IMR-90 (cell line): Measurements from ENCODE around the gene POLR2F. TPM values are rescaled to one million over a fixed set of nuclear protein-coding genes. Genes with fewer than 3 reads are reported as not detected.

Experiments
- ATAC-seq: fragments of 200-7000 bp; cut with Tn5 transposase; 2 replicates; pipeline ENCODE4 v1.9.1; 2020; ENCODE audit warnings: low read depth, mild to moderate bottlenecking, moderate library complexity
- BruUV-seq: library from RNA; stranded (reverse); fragments of 400-500 nt; replicated peaks from 2 replicates; lab custom pipeline; 2021; lab: Mats Ljungman, UMichigan
- CTCF ChIA-PET: fragments of 300-600 bp; formaldehyde crosslinking; extraction: SDS; loops from one replicate; lab custom pipeline; 2021; ENCODE audit warnings: antibody characterized with exemption; lab: Yijun Ruan, JAX
- POLR2A ChIA-PET: fragments of 300-600 bp; sonication (Branson Sonifier 250); formaldehyde crosslinking; loops from one replicate; lab custom pipeline; 2022; ENCODE audit warnings: antibody characterized with exemption; ENCODE audit not compliant: unreplicated experiment; lab: Charles Lee
- DNase-seq: peaks from one replicate; pipeline ENCODE4 v3.0.0; 2013
- H2AFZ ChIP-seq: replicated peaks from 2 replicates; pipeline ENCODE3; 2013; ENCODE audit warnings: low read length, mild to moderate bottlenecking; ENCODE audit not compliant: poor library complexity
- H2AK5ac ChIP-seq: 2 replicates; pipeline ENCODE4 v1.6.1; 2013; ENCODE audit warnings: low read depth, low read length, inconsistent platforms
- H2AK9ac ChIP-seq: replicated peaks from 2 replicates; pipeline ENCODE3; 2013; ENCODE audit warnings: mild to moderate bottlenecking, low read depth, low read length, moderate library complexity; ENCODE audit not compliant: poor library complexity
- H2BK120ac ChIP-seq: 2 replicates; pipeline ENCODE4 v1.6.1; 2013; ENCODE audit warnings: low read depth, low read length, inconsistent platforms
- H2BK15ac ChIP-seq: 3 replicates; pipeline ENCODE4 v1.6.1; 2013; ENCODE audit warnings: low read depth, low read length, inconsistent platforms
- H2BK20ac ChIP-seq: 2 replicates; pipeline ENCODE4 v1.6.1; 2013; ENCODE audit warnings: low read depth, mild to moderate bottlenecking, inconsistent platforms, low read length, moderate library complexity
- H2BK5ac ChIP-seq: 2 replicates; pipeline ENCODE4 v1.6.1; 2013; ENCODE audit warnings: mild to moderate bottlenecking, low read depth, low read length, inconsistent platforms; ENCODE audit not compliant: poor library complexity, severe bottlenecking
- H3K14ac ChIP-seq: replicated peaks from 2 replicates; pipeline ENCODE4 v1.6.1; 2013; ENCODE audit warnings: low read depth, low read length, inconsistent platforms
- H3K18ac ChIP-seq: 2 replicates; pipeline ENCODE4 v1.6.1; 2013; ENCODE audit warnings: low read depth, low read length, control low read depth
- H3K23ac ChIP-seq: 2 replicates; pipeline ENCODE4 v1.6.1; 2013; ENCODE audit warnings: low read depth, low read length, inconsistent platforms
- H3K27ac ChIP-seq: 2 replicates; pipeline ENCODE4 v1.5.1; 2013; ENCODE audit warnings: mild to moderate bottlenecking, control low read depth, low read length; ENCODE audit not compliant: insufficient read depth
- H3K27me3 ChIP-seq: 2 replicates; pipeline ENCODE4 v1.6.1; 2013; ENCODE audit warnings: low read length; ENCODE audit not compliant: control insufficient read depth, insufficient read depth
- H3K36me3 ChIP-seq: 2 replicates; pipeline ENCODE4 v1.6.1; 2013; ENCODE audit warnings: low read length, mixed read lengths; ENCODE audit not compliant: control insufficient read depth, insufficient read depth
- H3K4ac ChIP-seq: 2 replicates; pipeline ENCODE4 v1.6.1; 2013; ENCODE audit warnings: low read depth, low read length, inconsistent platforms
- H3K4me1 ChIP-seq: 2 replicates; pipeline ENCODE4 v1.6.1; 2013; ENCODE audit warnings: low read length, mixed read lengths; ENCODE audit not compliant: control insufficient read depth, insufficient read depth
- H3K4me2 ChIP-seq: 2 replicates; pipeline ENCODE4 v1.6.1; 2013; ENCODE audit warnings: low read depth, mild to moderate bottlenecking, control low read depth, low read length, moderate library complexity
- H3K4me3 ChIP-seq: 2 replicates; pipeline ENCODE4 v1.5.1; 2013; ENCODE audit warnings: low read depth, mild to moderate bottlenecking, control low read depth, low read length, moderate library complexity; ENCODE audit not compliant: insufficient read depth
- H3K56ac ChIP-seq: 2 replicates; pipeline ENCODE4 v1.6.1; 2013; ENCODE audit warnings: low read length, inconsistent platforms; ENCODE audit not compliant: insufficient read depth; ENCODE audit errors: extremely low read depth
- H3K79me1 ChIP-seq, 2 experiments: 2 replicates each; pipeline ENCODE4 v1.6.1; 2013; ENCODE audit warnings: low read length in 2 of 2, inconsistent platforms in 1 of 2, low read depth in 1 of 2
- H3K9ac ChIP-seq: 2 replicates; pipeline ENCODE4 v1.6.1; 2013; ENCODE audit warnings: low read depth, low read length, control low read depth
- H3K9me1 ChIP-seq: 2 replicates; pipeline ENCODE4 v1.6.1; 2013; ENCODE audit warnings: low read length, inconsistent platforms; ENCODE audit not compliant: insufficient read depth
- H3K9me3 ChIP-seq: 2 replicates; pipeline ENCODE4 v1.6.1; 2013; ENCODE audit warnings: low read length; ENCODE audit not compliant: control insufficient read depth, insufficient read depth
- H4K20me1 ChIP-seq: 2 replicates; pipeline ENCODE4 v1.6.1; 2013; ENCODE audit warnings: low read length, inconsistent platforms; ENCODE audit not compliant: insufficient read depth
- H4K5ac ChIP-seq: 2 replicates; pipeline ENCODE4 v1.6.1; 2013; ENCODE audit warnings: mild to moderate bottlenecking, low read depth, low read length, control low read depth
- H4K8ac ChIP-seq, 2 experiments: 2 replicates each; pipeline ENCODE4 v1.6.1; 2013; ENCODE audit warnings: low read depth in 2 of 2, low read length in 2 of 2, control low read depth in 1 of 2, inconsistent platforms in 1 of 2
- H4K91ac ChIP-seq: 2 replicates; pipeline ENCODE4 v1.6.1; 2013; ENCODE audit warnings: low read depth, low read length, inconsistent platforms; ENCODE audit not compliant: insufficient read depth
- BHLHE40 ChIP-seq: fragments of 150-350 bp; IDR thresholded peaks from 2 replicates; pipeline ENCODE4 v1.6.1; 2016; ENCODE audit warnings: mild to moderate bottlenecking, low read depth, low read length
- CEBPB ChIP-seq: IDR thresholded peaks from 2 replicates; pipeline ENCODE4 v1.6.1; 2012; ENCODE audit warnings: low read depth, low read length, improper control_type of control experiment
- CHD1 ChIP-seq: IDR thresholded peaks from 2 replicates; pipeline ENCODE4 v1.6.1; 2012; ENCODE audit warnings: low read depth, low read length, improper control_type of control experiment
- CTCF ChIP-seq: conservative IDR thresholded peaks from 2 replicates; pipeline ENCODE4 v1.5.1; 2012; ENCODE audit warnings: mild to moderate bottlenecking, low read depth, low read length, improper control_type of control experiment
- FOS ChIP-seq: fragments of 150-350 bp; IDR thresholded peaks from 2 replicates; pipeline ENCODE4 v1.6.1; 2016; ENCODE audit warnings: low read depth, low read length
- MAFK ChIP-seq: IDR thresholded peaks from 2 replicates; pipeline ENCODE4 v1.6.1; 2012; ENCODE audit warnings: low read depth, low read length, improper control_type of control experiment
- MAZ ChIP-seq: IDR thresholded peaks from 2 replicates; pipeline ENCODE4 v1.6.1; 2012; ENCODE audit warnings: low read depth, mild to moderate bottlenecking, low read length, improper control_type of control experiment, moderate library complexity, borderline replicate concordance
- MXI1 ChIP-seq: IDR thresholded peaks from 2 replicates; pipeline ENCODE4 v1.6.1; 2012; ENCODE audit warnings: low read depth, mild to moderate bottlenecking, low read length, moderate library complexity, borderline replicate concordance
- NFE2L2 ChIP-seq: fragments of 150-350 bp; IDR thresholded peaks from 2 replicates; pipeline ENCODE4 v1.6.1; 2016; ENCODE audit warnings: low read depth, mild to moderate bottlenecking, low read length
- POLR2A ChIP-seq: IDR thresholded peaks from 2 replicates; pipeline ENCODE4 v1.6.1; 2012; ENCODE audit warnings: mild to moderate bottlenecking, low read depth, low read length
- RCOR1 ChIP-seq: IDR thresholded peaks from 2 replicates; pipeline ENCODE4 v1.6.1; 2012; ENCODE audit warnings: mild to moderate bottlenecking, low read length, improper control_type of control experiment; ENCODE audit not compliant: insufficient replicate concordance
- RFX5 ChIP-seq: IDR thresholded peaks from 2 replicates; pipeline ENCODE4 v1.8.0; 2012; ENCODE audit warnings: low read depth, mild to moderate bottlenecking, low read length, moderate library complexity
- SMC3 ChIP-seq: fragments of 150-350 bp; IDR thresholded peaks from 2 replicates; pipeline ENCODE4 v1.6.1; 2016; ENCODE audit warnings: low read depth, mild to moderate bottlenecking, antibody characterized with exemption, low read length, moderate library complexity
- USF2 ChIP-seq: fragments of 150-350 bp; IDR thresholded peaks from 2 replicates; pipeline ENCODE4 v1.6.1; 2017; ENCODE audit warnings: mild to moderate bottlenecking, antibody characterized with exemption, low read length, low read depth
- WGBS, 2 experiments: methylation state at CpG; one replicate each; pipeline versions ENCODE4 v1.1.5 to v1.1.7; 2013; ENCODE audit warnings: missing lambda C conversion rate in 2 of 2; ENCODE audit not compliant: insufficient read length in 1 of 2; ENCODE audit errors: extremely low coverage in 2 of 2; 5-methylcytosine and 5-hydroxymethylcytosine counted together
- dilution Hi-C: fragments of 300-500 bp; cut with HindIII; formaldehyde crosslinking; loops from one replicate; pipeline ENCODE4 v1.14.3; 2018; ENCODE audit warnings: low sequenced_read_pairs; ENCODE audit not compliant: unreplicated experiment
- in situ Hi-C: fragments of 300-500 bp; cut with MboI; formaldehyde crosslinking; loops from 3 replicates; pipeline ENCODE4 v1.14.3; 2019; ENCODE audit warnings: low sequenced_read_pairs, inconsistent platforms, mixed read lengths
- intact Hi-C: fragments of 100-400 bp; cut with micrococcal nuclease; formaldehyde crosslinking; loops from 2 replicates; pipeline ENCODE4 v1.10.0; 2022
- polyA plus RNA-seq, 3 experiments: library from polyadenylated mRNA; depleted of rRNA; stranded (reverse); fragments of >200 nt; gene quantifications; 2 replicates each; pipeline ENCODE4 v1.2.3, GENCODE V29; 2012; ENCODE audit warnings: low replicate concordance in 1 of 3
- total RNA-seq: library from RNA; depleted of rRNA; stranded (reverse); fragments of >200 nt; gene quantifications from 2 replicates; pipeline ENCODE4 v1.2.3, GENCODE V29; 2012

Gene POLR2F
- total and polyA plus RNA-seq, 2 of the 4 experiments (the other 2 are of a cell fraction): 26.0 to 147 TPM

GRCh38 chr22:38006906-38007305 lies 53.4 kb downstream of the POLR2F start:
- CTCF ChIA-PET: no interaction called here

More at GRCh38 chr22:38006906-38007305, 53.4 kb downstream of the POLR2F start:
- Histone ChIP-seq H3K27ac (no peak overlapping the region), H2AK5ac (no peak overlapping the region), H3K4me1 (no peaks in the 10 kb centered on the region), H4K20me1 (no peaks in the 10 kb centered on the region), H3K36me3 (no peaks in the 10 kb centered on the region), H2BK5ac (no peak overlapping the region), H2AFZ (peak overlapping the region; percentile 51), H3K9me1 (no peaks in the 10 kb centered on the region), H2AK9ac (no peak overlapping the region), H2BK20ac (no peak overlapping the region), H3K14ac (no peak overlapping the region), H3K27me3 (peaks cover 21% of the 10 kb centered on the region), H3K79me1 (no peaks in the 10 kb centered on the region), H2BK15ac (no peak overlapping the region), H3K56ac (no peak overlapping the region), H4K91ac (no peak overlapping the region), H2BK120ac (no peak overlapping the region), H3K23ac (no peak overlapping the region), H4K8ac (no peak overlapping the region), H4K5ac (no peak overlapping the region), H3K9me3 (no peaks in the 10 kb centered on the region), H3K9ac (no peak overlapping the region), H3K4me2 (no peak overlapping the region), H3K4ac (no peak overlapping the region), H3K18ac (no peak overlapping the region), H3K4me3 (no peak overlapping the region)
- in situ Hi-C loops (no loop called here), intact Hi-C loops (no loop called here), dilution Hi-C loops (no loop called here)
- 60% methylated on average over 1 of the region's 3 CpGs; no CpG with 5 or more reads in 1 of the 2 experiments for WGBS, 2 experiments
- TF ChIP-seq SMC3: no peak
- no peak for TF ChIP-seq NFE2L2
- no peak for TF ChIP-seq BHLHE40
- TF ChIP-seq USF2: no peak
- TF ChIP-seq MAFK: no peak
- no peak for TF ChIP-seq MAZ
- no peak for TF ChIP-seq CHD1
- no peak for TF ChIP-seq RCOR1
- no peak for TF ChIP-seq RFX5
- no peak for TF ChIP-seq CTCF
- no peak for TF ChIP-seq FOS
- no peak for TF ChIP-seq MXI1
- no peak for TF ChIP-seq POLR2A
- TF ChIP-seq CEBPB: no peak
- no TSS peak for BruUV-seq
- POLR2A ChIA-PET: no interaction called here
- DNase-seq: no peak
- no peak for ATAC-seq
